ENCODE measurements around the gene ANKRD10.

ANKRD10 gene

GRCh38 chr13:110880627-110881026, 34.2 kb downstream of the ANKRD10 start:
- no peak for TF ChIP-seq CTCF (IDR thresholded peaks at IDR 0.05; ENCODE audit: control extremely low read depth, extremely low read depth, low read depth, missing control alignments)
- ChIA-PET POLR2A (no interaction called here), CTCF (interaction anchor here (2.6 to 3.4 kb wide), 2 partner anchors 14 to 27 kb away, joined by 7 to 11 read pairs; no protein-coding TSS in a partner anchor)
- DNase-seq (ENCODE audit: extremely low spot score): no peak

GRCh38 chr13:110879482-110879881, 35.4 kb downstream of the ANKRD10 start:
- no peak for TF ChIP-seq CTCF (IDR thresholded peaks at IDR 0.05; ENCODE audit: control extremely low read depth, extremely low read depth, low read depth, missing control alignments)
- no peak for DNase-seq (ENCODE audit: extremely low spot score)
- ChIA-PET POLR2A (no interaction called here), CTCF (interaction anchor here (2.6 to 3.4 kb wide), 2 partner anchors 15 to 28 kb away, joined by 7 to 11 read pairs; no protein-coding TSS in a partner anchor)

GRCh38 chr13:110877737-110878258, 37.1 kb downstream of the ANKRD10 start:
- TF ChIP-seq CTCF (IDR thresholded peaks at IDR 0.05; ENCODE audit: control extremely low read depth, extremely low read depth, low read depth, missing control alignments): no peak
- ChIA-PET CTCF (no interaction called here), POLR2A (no interaction called here)
- DNase-seq (ENCODE audit: extremely low spot score): no peak

GRCh38 chr13:110876609-110877008, 38.3 kb downstream of the ANKRD10 start:
- TF ChIP-seq CTCF (IDR thresholded peaks at IDR 0.05; ENCODE audit: control extremely low read depth, extremely low read depth, low read depth, missing control alignments): no peak
- POLR2A ChIA-PET: no interaction called here
- DNase-seq (ENCODE audit: extremely low spot score): no peak
- CTCF ChIA-PET: interaction anchor here (1.8 kb wide), 1 partner anchor 8 kb away, joined by 5 read pairs; no protein-coding TSS in a partner anchor

- ChIA-PET POLR2A (no interaction called here), CTCF (interaction anchor here (1.8 kb wide), 1 partner anchor 9 kb away, joined by 5 read pairs; no protein-coding TSS in a partner anchor)
- DNase-seq (ENCODE audit: extremely low spot score): no peak
- no peak for TF ChIP-seq CTCF (IDR thresholded peaks at IDR 0.05; ENCODE audit: control extremely low read depth, extremely low read depth, low read depth, missing control alignments)
Measured at GRCh38 chr13:110875241-110875640, 39.6 kb downstream of the ANKRD10 start.

GRCh38 chr13:110874508-110874960, 40.3 kb downstream of the ANKRD10 start:
- ChIA-PET POLR2A (no interaction called here), CTCF (no interaction called here)
- TF ChIP-seq CTCF (IDR thresholded peaks at IDR 0.05; ENCODE audit: control extremely low read depth, extremely low read depth, low read depth, missing control alignments): no peak
- DNase-seq (ENCODE audit: extremely low spot score): peak; percentile 80

Measured in GM10248 (cell line).